HL-60 (cell line): ENCODE results near the gene WDR64.

Experiments used
- DNase-seq, 2 experiments: peaks; one replicate each; pipeline ENCODE4 v3.0.0-alpha.2; 2010 to 2020; ENCODE audit warnings: low read depth in 1 of 2, low spot score in 1 of 2
- H3K27ac ChIP-seq: fragments of 250-450 bp; sonication (Bioruptor Pico); replicated peaks from 2 replicates; pipeline ENCODE4 v1.5.1; 2020; ENCODE audit warnings: mild to moderate bottlenecking, moderate library complexity
- H3K27me3 ChIP-seq: fragments of 250-450 bp; sonication (Bioruptor Pico); 2 replicates; pipeline ENCODE4 v1.5.1; 2021; ENCODE audit warnings: mild to moderate bottlenecking, moderate library complexity; ENCODE audit not compliant: insufficient read depth, poor library complexity, severe bottlenecking
- H3K4me3 ChIP-seq: replicated peaks from 2 replicates; pipeline ENCODE4 v1.5.1; 2011; ENCODE audit warnings: mild to moderate bottlenecking, control low read depth, low read length; ENCODE audit not compliant: insufficient read depth
- GABPA ChIP-seq: IDR thresholded peaks from 2 replicates; pipeline ENCODE4 v1.6.1; 2012; ENCODE audit warnings: low read depth
- POLR2AphosphoS5 ChIP-seq: IDR thresholded peaks from 2 replicates; pipeline ENCODE4 v1.6.1; 2012; ENCODE audit warnings: low read depth
- SPI1 ChIP-seq: IDR thresholded peaks from 2 replicates; pipeline ENCODE4 v1.6.1; 2012; ENCODE audit warnings: low read depth, mild to moderate bottlenecking, borderline replicate concordance
- TF ChIP-seq, protein P1 (sequence below): IDR thresholded peaks from one replicate; pipeline ENCODE4 v1.5.1; 2011; ENCODE audit warnings: low read length, control low read depth, inconsistent platforms; ENCODE audit not compliant: insufficient read depth
- TF ChIP-seq, protein P2 (sequence below): IDR thresholded peaks from 2 replicates; pipeline ENCODE4 v1.6.1; 2012; ENCODE audit warnings: low read depth; ENCODE audit not compliant: insufficient replicate concordance

Gene WDR64

DNA sequence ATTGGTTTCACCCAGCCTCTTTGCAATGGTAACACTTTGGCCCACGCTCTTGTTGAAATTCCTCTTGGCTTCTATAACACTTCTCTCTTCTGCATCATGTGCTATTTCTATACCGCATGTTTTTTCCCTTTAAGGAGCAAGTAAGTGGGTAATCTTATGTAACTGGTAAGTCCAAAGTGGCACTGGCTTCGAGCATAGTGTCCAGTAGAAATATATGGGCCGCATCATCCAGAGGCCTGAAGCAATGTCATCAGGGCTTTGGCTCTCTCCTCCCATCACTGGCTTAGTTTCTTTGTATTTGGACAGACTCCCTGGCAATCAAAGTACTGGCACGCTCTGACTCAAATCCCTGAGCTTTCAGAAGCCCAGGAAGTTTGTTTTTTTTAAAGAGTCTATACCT is 29.4 kb upstream of the WDR64 start:
- no peak overlapping the region for H3K27ac ChIP-seq
- no peak for TF ChIP-seq GABPA
- no peak for TF ChIP-seq POLR2AphosphoS5
- TF ChIP-seq, protein P1, sequence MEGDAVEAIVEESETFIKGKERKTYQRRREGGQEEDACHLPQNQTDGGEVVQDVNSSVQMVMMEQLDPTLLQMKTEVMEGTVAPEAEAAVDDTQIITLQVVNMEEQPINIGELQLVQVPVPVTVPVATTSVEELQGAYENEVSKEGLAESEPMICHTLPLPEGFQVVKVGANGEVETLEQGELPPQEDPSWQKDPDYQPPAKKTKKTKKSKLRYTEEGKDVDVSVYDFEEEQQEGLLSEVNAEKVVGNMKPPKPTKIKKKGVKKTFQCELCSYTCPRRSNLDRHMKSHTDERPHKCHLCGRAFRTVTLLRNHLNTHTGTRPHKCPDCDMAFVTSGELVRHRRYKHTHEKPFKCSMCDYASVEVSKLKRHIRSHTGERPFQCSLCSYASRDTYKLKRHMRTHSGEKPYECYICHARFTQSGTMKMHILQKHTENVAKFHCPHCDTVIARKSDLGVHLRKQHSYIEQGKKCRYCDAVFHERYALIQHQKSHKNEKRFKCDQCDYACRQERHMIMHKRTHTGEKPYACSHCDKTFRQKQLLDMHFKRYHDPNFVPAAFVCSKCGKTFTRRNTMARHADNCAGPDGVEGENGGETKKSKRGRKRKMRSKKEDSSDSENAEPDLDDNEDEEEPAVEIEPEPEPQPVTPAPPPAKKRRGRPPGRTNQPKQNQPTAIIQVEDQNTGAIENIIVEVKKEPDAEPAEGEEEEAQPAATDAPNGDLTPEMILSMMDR: no peak
- TF ChIP-seq, protein P2, sequence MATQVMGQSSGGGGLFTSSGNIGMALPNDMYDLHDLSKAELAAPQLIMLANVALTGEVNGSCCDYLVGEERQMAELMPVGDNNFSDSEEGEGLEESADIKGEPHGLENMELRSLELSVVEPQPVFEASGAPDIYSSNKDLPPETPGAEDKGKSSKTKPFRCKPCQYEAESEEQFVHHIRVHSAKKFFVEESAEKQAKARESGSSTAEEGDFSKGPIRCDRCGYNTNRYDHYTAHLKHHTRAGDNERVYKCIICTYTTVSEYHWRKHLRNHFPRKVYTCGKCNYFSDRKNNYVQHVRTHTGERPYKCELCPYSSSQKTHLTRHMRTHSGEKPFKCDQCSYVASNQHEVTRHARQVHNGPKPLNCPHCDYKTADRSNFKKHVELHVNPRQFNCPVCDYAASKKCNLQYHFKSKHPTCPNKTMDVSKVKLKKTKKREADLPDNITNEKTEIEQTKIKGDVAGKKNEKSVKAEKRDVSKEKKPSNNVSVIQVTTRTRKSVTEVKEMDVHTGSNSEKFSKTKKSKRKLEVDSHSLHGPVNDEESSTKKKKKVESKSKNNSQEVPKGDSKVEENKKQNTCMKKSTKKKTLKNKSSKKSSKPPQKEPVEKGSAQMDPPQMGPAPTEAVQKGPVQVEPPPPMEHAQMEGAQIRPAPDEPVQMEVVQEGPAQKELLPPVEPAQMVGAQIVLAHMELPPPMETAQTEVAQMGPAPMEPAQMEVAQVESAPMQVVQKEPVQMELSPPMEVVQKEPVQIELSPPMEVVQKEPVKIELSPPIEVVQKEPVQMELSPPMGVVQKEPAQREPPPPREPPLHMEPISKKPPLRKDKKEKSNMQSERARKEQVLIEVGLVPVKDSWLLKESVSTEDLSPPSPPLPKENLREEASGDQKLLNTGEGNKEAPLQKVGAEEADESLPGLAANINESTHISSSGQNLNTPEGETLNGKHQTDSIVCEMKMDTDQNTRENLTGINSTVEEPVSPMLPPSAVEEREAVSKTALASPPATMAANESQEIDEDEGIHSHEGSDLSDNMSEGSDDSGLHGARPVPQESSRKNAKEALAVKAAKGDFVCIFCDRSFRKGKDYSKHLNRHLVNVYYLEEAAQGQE: no peak
- TF ChIP-seq SPI1: no peak
- no peak for DNase-seq
- H3K4me3 ChIP-seq: no peak overlapping the region
- H3K27me3 ChIP-seq: no peaks in the 10 kb centered on the region

DNA sequence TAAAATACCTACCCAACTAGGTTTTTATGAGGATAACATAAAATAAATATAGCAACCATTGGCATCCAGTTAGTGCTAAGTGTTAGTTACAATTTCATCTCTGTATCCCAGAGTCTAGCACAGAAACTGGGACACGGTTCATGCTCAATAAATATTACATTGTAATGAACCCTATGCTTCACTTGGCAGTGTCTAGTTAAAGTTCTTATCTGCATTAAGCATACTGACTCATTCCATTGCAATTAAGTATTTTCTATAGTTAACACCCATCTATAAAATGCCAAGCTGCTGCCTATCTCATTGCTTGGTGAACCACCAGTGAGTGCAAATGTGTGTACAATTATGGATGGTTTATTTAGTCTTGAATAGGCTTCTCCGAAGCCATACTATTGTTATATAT is 27.1 kb upstream of the WDR64 start:
- Histone ChIP-seq H3K27ac (no peak overlapping the region), H3K4me3 (no peak overlapping the region), H3K27me3 (no peaks in the 10 kb centered on the region)
- DNase-seq: no peak
- TF ChIP-seq GABPA (no peak), SPI1 (no peak), POLR2AphosphoS5 (no peak)
- TF ChIP-seq, protein P2: no peak
- TF ChIP-seq, protein P1: no peak

DNA sequence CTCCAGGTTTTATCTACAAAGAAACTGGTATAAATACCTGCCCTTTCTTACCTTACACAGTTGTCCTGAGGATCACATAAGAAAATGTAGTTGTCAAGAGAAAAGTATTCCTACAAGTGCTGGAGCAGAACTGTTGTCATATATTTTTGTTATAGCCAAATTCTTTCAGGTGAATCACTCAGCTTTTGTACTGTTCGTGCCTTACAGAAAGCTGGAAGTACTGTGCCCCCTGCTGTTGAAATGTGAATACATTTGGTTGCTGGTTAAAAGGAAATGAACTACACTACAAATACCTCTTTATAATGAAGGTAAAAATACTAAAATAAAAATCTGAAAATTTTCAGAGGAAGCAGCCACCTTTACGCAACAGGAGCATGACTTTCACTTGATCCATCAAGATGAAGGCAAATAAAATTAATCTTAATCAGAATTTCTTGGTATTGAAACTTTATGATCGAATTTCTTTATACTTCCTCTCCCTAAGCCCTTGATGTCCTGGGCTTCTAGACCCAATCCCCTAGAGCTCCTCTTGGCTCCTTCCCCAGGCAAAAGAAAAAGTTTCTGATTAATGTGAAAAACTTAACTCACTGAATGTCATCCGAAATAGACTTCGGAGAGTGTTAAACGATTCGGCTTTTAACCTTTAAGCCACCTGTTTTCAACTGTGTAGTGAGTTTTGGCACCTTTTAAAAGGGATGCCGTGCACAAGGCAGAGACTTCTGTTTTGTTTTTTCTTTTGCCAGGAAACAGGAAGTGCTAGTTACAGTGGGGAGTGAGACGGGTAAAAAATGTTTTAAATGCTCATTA is 24.4 kb upstream of the WDR64 start:
- H3K27ac ChIP-seq: peak overlapping the region; percentile 34
- peak in 1 of 2 experiments; percentile 60 for DNase-seq
- TF ChIP-seq, protein P2: no peak
- TF ChIP-seq, protein P1: peak; percentile 26
- TF ChIP-seq GABPA: no peak
- TF ChIP-seq SPI1: peak; percentile 94
- no peak for TF ChIP-seq POLR2AphosphoS5
- H3K27me3 ChIP-seq: no peaks in the 10 kb centered on the region
- no peak overlapping the region for H3K4me3 ChIP-seq
